H54 (cell line): ENCODE results near the gene ZFAND6.
A peak's percentile ranks its signal among the peaks of the same experiment; 100 is the strongest.

Experiments used
- DNase-seq: peaks from one replicate; pipeline ENCODE4 v3.0.0; 2011; ENCODE audit warnings: low spot score, mixed read lengths; ENCODE audit not compliant: insufficient read length
- FAIRE-seq: peaks from 3 replicates; lab custom pipeline; 2011; peaks lifted over from hg19 to GRCh38; lab: Jason Lieb, UNC
- POLR2A ChIP-seq: IDR thresholded peaks from 2 replicates; pipeline ENCODE4 v1.6.1; 2011; ENCODE audit warnings: low read depth, mild to moderate bottlenecking, low read length

ZFAND6 gene

GRCh38 chr15:80068578-80068977, 9.1 kb downstream of the ZFAND6 start:
- FAIRE-seq (no peak), DNase-seq (no peak)
- no peak for TF ChIP-seq POLR2A

- FAIRE-seq (peak; percentile 62), DNase-seq (no peak)
- no peak for TF ChIP-seq POLR2A
Measured at GRCh38 chr15:80070840-80071239, 11.4 kb downstream of the ZFAND6 start.

GRCh38 chr15:80071652-80072051, 12.2 kb downstream of the ZFAND6 start:
- no peak for FAIRE-seq

GRCh38 chr15:80072285-80072994, 13.0 kb downstream of the ZFAND6 start:
- DNase-seq (no peak), FAIRE-seq (peak; percentile 55)
- TF ChIP-seq POLR2A: no peak

More at GRCh38 chr15:80071652-80072051, 12.2 kb downstream of the ZFAND6 start:
- no peak for TF ChIP-seq POLR2A
- DNase-seq: no peak

GRCh38 chr15:80073197-80073596, 13.7 kb downstream of the ZFAND6 start:
- TF ChIP-seq POLR2A: no peak
- FAIRE-seq: no peak

GRCh38 chr15:80076321-80077318, 17.1 kb downstream of the ZFAND6 start:
- DNase-seq (no peak), FAIRE-seq (no peak)
- TF ChIP-seq POLR2A: no peak

More at GRCh38 chr15:80073197-80073596, 13.7 kb downstream of the ZFAND6 start:
- no peak for DNase-seq

- FAIRE-seq: no peak
- no peak for TF ChIP-seq POLR2A
- DNase-seq: no peak
Measured at GRCh38 chr15:80081390-80081789, 21.9 kb downstream of the ZFAND6 start.

GRCh38 chr15:80087104-80087503, 27.6 kb downstream of the ZFAND6 start:
- no peak for DNase-seq
- TF ChIP-seq POLR2A: no peak
- no peak for FAIRE-seq

- FAIRE-seq (no peak), DNase-seq (no peak)
- no peak for TF ChIP-seq POLR2A
Measured at GRCh38 chr15:80090041-80090440, 30.6 kb downstream of the ZFAND6 start.

- no peak for FAIRE-seq
- TF ChIP-seq POLR2A: no peak
- DNase-seq: no peak
Measured at GRCh38 chr15:80090879-80091503, 31.5 kb downstream of the ZFAND6 start.

- no peak for TF ChIP-seq POLR2A
- DNase-seq (no peak), FAIRE-seq (no peak)
Measured at GRCh38 chr15:80093854-80094418, 34.5 kb downstream of the ZFAND6 start.

- TF ChIP-seq POLR2A: no peak
- FAIRE-seq: no peak
- no peak for DNase-seq
Measured at GRCh38 chr15:80095511-80095910, 36.0 kb downstream of the ZFAND6 start.

- TF ChIP-seq POLR2A: no peak
- DNase-seq (no peak), FAIRE-seq (no peak)
Measured at GRCh38 chr15:80095969-80096368, 36.5 kb downstream of the ZFAND6 start.
